Stomach (tissue), 4 donors: ENCODE results near the gene P2RX4.

Experiments
- POLR2A ChIP-seq, 4 donors: fragments of 450-650 bp; IDR thresholded peaks; one replicate each; pipeline ENCODE4 v1.6.1; 2016; ENCODE audit warnings: antibody characterized with exemption in 4 of 4, control low read depth in 2 of 4, mild to moderate bottlenecking in 1 of 4, moderate library complexity in 1 of 4
- POLR2AphosphoS5 ChIP-seq, 3 donors: sonication (generic); formaldehyde crosslinking; IDR thresholded peaks; one replicate each; pipeline ENCODE4 v1.6.1; 2016; ENCODE audit warnings: antibody characterized with exemption in 3 of 3
- TF ChIP-seq, protein P1 (sequence below), 7 experiments: fragments of 450-650 bp in 4 of 7; fragments of 200-600 bp in 3 of 7; sonication (generic) in 3 of 7; IDR thresholded peaks; one replicate each; pipeline ENCODE4 v1.5.1; 2016 to 2019; ENCODE audit warnings: antibody characterized with exemption in 7 of 7, control low read depth in 2 of 7, mild to moderate bottlenecking in 1 of 7

DNA sequence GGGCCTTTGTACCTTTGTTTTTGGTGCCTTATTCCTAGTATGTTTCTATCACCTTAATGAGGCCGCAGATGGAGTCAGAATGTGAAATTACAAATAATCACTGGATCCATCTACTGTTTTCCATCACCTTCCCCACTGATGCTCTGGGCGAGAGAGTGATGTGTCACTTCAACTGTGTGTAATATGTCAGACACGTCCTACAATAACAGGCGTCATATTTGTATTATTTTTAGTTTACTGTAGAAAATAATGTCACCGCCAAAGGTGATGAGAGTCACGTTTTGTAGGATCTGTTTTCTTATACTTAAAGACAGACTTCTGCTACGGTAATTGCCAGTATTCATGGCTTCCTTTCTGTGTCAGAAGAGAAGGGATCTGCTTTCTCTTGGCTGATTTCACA, 22.4 kb upstream of the P2RX4 start:
- TF ChIP-seq POLR2A (IDR thresholded peaks at IDR 0.05) (no peak), POLR2AphosphoS5 (IDR thresholded peaks at IDR 0.05) (no peak)
- TF ChIP-seq, protein P1, sequence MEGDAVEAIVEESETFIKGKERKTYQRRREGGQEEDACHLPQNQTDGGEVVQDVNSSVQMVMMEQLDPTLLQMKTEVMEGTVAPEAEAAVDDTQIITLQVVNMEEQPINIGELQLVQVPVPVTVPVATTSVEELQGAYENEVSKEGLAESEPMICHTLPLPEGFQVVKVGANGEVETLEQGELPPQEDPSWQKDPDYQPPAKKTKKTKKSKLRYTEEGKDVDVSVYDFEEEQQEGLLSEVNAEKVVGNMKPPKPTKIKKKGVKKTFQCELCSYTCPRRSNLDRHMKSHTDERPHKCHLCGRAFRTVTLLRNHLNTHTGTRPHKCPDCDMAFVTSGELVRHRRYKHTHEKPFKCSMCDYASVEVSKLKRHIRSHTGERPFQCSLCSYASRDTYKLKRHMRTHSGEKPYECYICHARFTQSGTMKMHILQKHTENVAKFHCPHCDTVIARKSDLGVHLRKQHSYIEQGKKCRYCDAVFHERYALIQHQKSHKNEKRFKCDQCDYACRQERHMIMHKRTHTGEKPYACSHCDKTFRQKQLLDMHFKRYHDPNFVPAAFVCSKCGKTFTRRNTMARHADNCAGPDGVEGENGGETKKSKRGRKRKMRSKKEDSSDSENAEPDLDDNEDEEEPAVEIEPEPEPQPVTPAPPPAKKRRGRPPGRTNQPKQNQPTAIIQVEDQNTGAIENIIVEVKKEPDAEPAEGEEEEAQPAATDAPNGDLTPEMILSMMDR (IDR thresholded peaks at IDR 0.05), result no peak
